Ectodermal cell (in vitro differentiated cells): ENCODE measurements around the gene THAP8.

Source experiments
- H3K27ac ChIP-seq: 2 replicates; pipeline ENCODE4 v1.7.0; 2013; ENCODE audit warnings: mild to moderate bottlenecking, low read depth, low read length; ENCODE audit not compliant: insufficient read depth, poor library complexity, severe bottlenecking
- H3K27me3 ChIP-seq: 2 replicates; pipeline ENCODE4 v1.7.0; 2013; ENCODE audit warnings: mild to moderate bottlenecking, low read length; ENCODE audit not compliant: insufficient read depth, control insufficient read depth, poor library complexity, severe bottlenecking
- H3K36me3 ChIP-seq: one replicate; pipeline ENCODE4 v1.7.0; 2013; ENCODE audit warnings: low read length; ENCODE audit not compliant: control insufficient read depth, insufficient read depth
- H3K4me1 ChIP-seq: one replicate; pipeline ENCODE4 v1.7.0; 2013; ENCODE audit warnings: low read length; ENCODE audit not compliant: control insufficient read depth, insufficient read depth
- H3K4me3 ChIP-seq: 2 replicates; pipeline ENCODE4 v1.7.0; 2013; ENCODE audit warnings: low read depth, low read length, control low read depth; ENCODE audit not compliant: insufficient read depth
- H3K9me3 ChIP-seq: 2 replicates; pipeline ENCODE4 v1.7.0; 2013; ENCODE audit warnings: mild to moderate bottlenecking, low read length, moderate library complexity; ENCODE audit not compliant: control insufficient read depth
- WGBS, 2 experiments: methylation state at CpG; one replicate each; pipeline ENCODE4 v1.1.7; 2013; ENCODE audit warnings: missing lambda C conversion rate in 2 of 2; 5-methylcytosine and 5-hydroxymethylcytosine counted together

THAP8 gene

DNA sequence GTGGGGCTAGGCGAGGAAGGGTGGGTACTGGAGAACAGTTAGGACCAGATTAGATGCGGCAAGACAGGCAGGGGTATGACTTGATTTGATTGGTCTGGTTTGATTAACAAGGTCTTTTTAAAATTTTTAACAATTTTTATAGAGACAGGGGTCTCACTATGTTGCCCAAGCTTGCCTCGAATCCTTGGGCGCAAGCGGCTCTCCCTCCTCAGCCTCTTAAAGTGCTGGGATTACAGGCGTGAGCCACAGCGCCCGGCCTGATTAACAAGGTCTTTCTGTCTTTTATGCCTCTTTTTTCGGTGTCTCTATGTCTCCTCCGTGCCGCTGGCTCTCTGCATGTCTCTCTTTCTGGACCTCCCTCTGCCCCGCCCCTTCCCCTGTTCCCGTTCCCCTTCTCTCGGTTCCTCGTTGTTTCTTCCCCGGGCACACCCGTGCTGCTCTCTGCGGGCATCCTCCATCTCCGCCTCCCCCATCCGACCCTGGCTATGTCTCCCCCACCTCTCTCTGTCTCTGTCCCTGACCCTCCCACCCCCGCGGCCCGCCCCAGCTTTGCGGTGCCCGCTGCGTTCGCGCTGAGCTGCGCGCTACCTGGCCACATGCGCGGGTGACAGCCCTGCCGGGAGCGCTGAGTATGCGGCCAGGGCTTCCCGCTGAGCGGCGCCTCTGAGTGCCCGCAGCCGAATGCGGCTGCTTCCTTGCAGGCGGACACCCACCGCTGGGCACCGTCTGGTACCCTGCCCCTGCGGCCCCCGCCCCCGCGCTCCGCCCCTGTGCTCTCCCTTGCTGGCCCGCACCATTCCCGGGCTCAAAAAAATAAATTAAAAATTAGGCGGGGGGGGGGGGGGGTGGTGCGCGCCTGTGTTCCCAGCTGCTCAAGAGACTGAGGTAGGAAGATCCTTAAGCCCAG lies 67.2 kb downstream of the THAP8 start:
- 7% methylated on average over 54 of the region's 54 CpGs for whole genome bisulfite sequencing, 2 experiments
- H3K4me3 ChIP-seq, result peak overlapping the region; percentile 28

DNA sequence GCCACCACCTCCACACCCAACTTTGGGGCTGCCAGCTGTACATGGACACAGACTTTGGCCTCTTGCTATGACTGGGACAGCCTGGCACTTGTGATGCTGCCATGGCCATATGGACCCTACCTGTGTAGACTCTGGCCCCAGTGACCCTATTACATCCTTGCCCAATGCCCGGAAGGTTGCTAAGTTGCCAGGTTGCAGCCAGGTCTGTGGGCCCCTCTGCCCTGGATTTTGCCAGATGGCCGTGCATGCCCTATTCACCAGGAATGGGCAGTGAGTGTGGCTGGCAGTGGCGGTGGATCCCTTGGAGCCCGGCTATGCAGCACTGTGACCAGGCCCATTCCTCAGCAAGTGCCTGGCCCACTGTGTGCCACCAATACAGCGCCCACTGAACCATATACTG lies 68.0 kb downstream of the THAP8 start:
- no peaks in the 10 kb centered on the region for H3K36me3 ChIP-seq
- 82 to 87% methylated on average over 5 of the region's 5 CpGs for WGBS, 2 experiments
- no peak overlapping the region for H3K4me3 ChIP-seq
- H3K27me3 ChIP-seq, result peaks cover 57% of the 10 kb centered on the region
- H3K4me1 ChIP-seq, result peaks cover 10% of the 10 kb centered on the region
- no peak overlapping the region for H3K27ac ChIP-seq
- no peaks in the 10 kb centered on the region for H3K9me3 ChIP-seq

More for the DNA sequence above, 67.2 kb downstream of the THAP8 start:
- Histone ChIP-seq H3K27ac (no peak overlapping the region), H3K27me3 (peaks cover 52% of the 10 kb centered on the region), H3K9me3 (no peaks in the 10 kb centered on the region), H3K4me1 (peaks cover 10% of the 10 kb centered on the region), H3K36me3 (no peaks in the 10 kb centered on the region)
